Adrenal gland (tissue), 5 donors: ENCODE data around the gene TRAF4.

Experiments used
- POLR2A ChIP-seq, 2 donors: fragments of 450-650 bp; IDR thresholded peaks; one replicate each; pipeline ENCODE4 v1.6.1; 2017; ENCODE audit warnings: antibody characterized with exemption in 2 of 2, mild to moderate bottlenecking in 2 of 2, moderate library complexity in 1 of 2
- TF ChIP-seq, protein P1 (sequence below), 6 experiments: fragments of 450-650 bp in 4 of 6; fragments of 200-600 bp in 2 of 6; sonication (generic) in 1 of 6; IDR thresholded peaks; 1 replicate in 5 of 6; 2 replicates in 1 of 6; pipeline versions ENCODE4 v1.5.1 to v1.8.0; 2016 to 2021; ENCODE audit warnings: antibody characterized with exemption in 6 of 6, mild to moderate bottlenecking in 2 of 6, moderate library complexity in 1 of 6
- donor health status: DM: no; HTN: no; CAD: no.

DNA sequence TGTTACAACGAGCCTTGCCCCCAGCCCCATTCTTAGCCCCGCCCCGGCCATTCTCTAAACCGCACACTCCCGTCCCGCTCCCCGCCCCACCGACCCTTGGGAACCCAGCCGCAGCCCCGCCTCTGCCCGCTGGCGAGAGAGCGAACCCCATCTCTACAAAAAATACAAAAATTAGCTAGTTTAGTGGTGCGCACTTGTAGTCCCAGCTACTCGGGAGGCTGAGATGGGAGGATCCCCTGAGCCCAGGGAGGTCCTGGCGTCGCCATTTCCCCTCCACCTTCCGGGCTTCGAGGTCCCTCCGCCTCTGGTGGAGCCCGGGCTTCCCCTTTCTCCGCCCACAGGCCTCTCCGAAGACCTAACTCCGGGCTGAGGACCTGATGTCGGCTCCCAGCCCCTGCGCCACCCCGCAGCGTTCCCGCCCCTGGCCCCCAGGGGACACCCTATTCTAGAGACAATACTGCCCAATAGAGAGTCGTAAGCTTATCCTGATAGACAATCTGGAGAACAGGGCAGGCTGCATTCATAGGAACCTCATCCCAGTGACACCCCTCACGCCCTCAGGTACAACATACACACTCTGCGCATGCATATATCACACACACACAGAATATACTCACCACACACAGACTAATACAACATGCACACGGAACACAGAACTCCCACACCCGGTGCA is 31.6 kb upstream of the TRAF4 start:
- TF ChIP-seq, protein P1, sequence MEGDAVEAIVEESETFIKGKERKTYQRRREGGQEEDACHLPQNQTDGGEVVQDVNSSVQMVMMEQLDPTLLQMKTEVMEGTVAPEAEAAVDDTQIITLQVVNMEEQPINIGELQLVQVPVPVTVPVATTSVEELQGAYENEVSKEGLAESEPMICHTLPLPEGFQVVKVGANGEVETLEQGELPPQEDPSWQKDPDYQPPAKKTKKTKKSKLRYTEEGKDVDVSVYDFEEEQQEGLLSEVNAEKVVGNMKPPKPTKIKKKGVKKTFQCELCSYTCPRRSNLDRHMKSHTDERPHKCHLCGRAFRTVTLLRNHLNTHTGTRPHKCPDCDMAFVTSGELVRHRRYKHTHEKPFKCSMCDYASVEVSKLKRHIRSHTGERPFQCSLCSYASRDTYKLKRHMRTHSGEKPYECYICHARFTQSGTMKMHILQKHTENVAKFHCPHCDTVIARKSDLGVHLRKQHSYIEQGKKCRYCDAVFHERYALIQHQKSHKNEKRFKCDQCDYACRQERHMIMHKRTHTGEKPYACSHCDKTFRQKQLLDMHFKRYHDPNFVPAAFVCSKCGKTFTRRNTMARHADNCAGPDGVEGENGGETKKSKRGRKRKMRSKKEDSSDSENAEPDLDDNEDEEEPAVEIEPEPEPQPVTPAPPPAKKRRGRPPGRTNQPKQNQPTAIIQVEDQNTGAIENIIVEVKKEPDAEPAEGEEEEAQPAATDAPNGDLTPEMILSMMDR (IDR thresholded peaks at IDR 0.05), result no peak
- no peak for TF ChIP-seq POLR2A (IDR thresholded peaks at IDR 0.05)
